SJSA1 (cell line): ENCODE measurements around the gene ACTR8. TPM values are rescaled to one million over a fixed set of nuclear protein-coding genes. Genes with fewer than 3 reads are reported as not detected.
A peak's percentile ranks its signal among the peaks of the same experiment; 100 is the strongest.

Source experiments
- DNase-seq, 2 experiments: peaks; one replicate each; pipeline ENCODE4 v3.0.0-alpha.2; 2015 to 2020; ENCODE audit warnings: low spot score in 2 of 2, low read depth in 1 of 2
- H3K27ac ChIP-seq: fragments of 250-450 bp; sonication (Bioruptor Pico); 2 replicates; pipeline ENCODE4 v1.5.1; 2020; ENCODE audit warnings: mild to moderate bottlenecking, moderate library complexity
- H3K27me3 ChIP-seq: fragments of 250-450 bp; sonication (Bioruptor Pico); replicated peaks from 2 replicates; pipeline ENCODE4 v1.5.1; 2020; ENCODE audit warnings: mild to moderate bottlenecking, moderate library complexity
- H3K36me3 ChIP-seq: fragments of 250-450 bp; sonication (Bioruptor Pico); 2 replicates; pipeline ENCODE4 v1.5.1; 2020; ENCODE audit warnings: mild to moderate bottlenecking
- H3K4me1 ChIP-seq: fragments of 250-450 bp; sonication (Bioruptor Pico); replicated peaks from 2 replicates; pipeline ENCODE4 v1.6.1; 2021; ENCODE audit warnings: mild to moderate bottlenecking
- H3K4me3 ChIP-seq: fragments of 250-450 bp; sonication (Bioruptor Pico); 2 replicates; pipeline ENCODE4 v1.5.1; 2020; ENCODE audit warnings: mild to moderate bottlenecking
- H3K9me3 ChIP-seq: fragments of 250-450 bp; sonication (Bioruptor Pico); replicated peaks from 2 replicates; pipeline ENCODE4 v1.5.1; 2020; ENCODE audit warnings: mild to moderate bottlenecking
- total RNA-seq: library from RNA; depleted of rRNA; stranded (reverse); fragments of >200 nt; shearing (Covaris generic); gene quantifications from 2 replicates; pipeline ENCODE4 v1.2.3, GENCODE V29; 2014

Gene ACTR8
- total RNA-seq, 1 experiment from 2014 or later, result 21.4 TPM

GRCh38 chr3:53850895-53851294 is 31.1 kb downstream of the ACTR8 start:
- H3K36me3 ChIP-seq, result no peaks in the 10 kb centered on the region
- H3K4me3 ChIP-seq, result no peak overlapping the region
- H3K9me3 ChIP-seq, result no peaks in the 10 kb centered on the region
- DNase-seq, result no peak
- H3K27ac ChIP-seq, result no peak overlapping the region
- peaks cover 8% of the 10 kb centered on the region for H3K4me1 ChIP-seq
- H3K27me3 ChIP-seq, result peaks cover 20% of the 10 kb centered on the region

GRCh38 chr3:53849916-53850315 is 32.0 kb downstream of the ACTR8 start:
- DNase-seq, result no peak
- peaks cover 11% of the 10 kb centered on the region for H3K4me1 ChIP-seq
- no peak overlapping the region for H3K4me3 ChIP-seq
- no peaks in the 10 kb centered on the region for H3K36me3 ChIP-seq
- no peaks in the 10 kb centered on the region for H3K9me3 ChIP-seq
- H3K27me3 ChIP-seq, result peaks cover 30% of the 10 kb centered on the region
- no peak overlapping the region for H3K27ac ChIP-seq

GRCh38 chr3:53846851-53847155 is 35.1 kb downstream of the ACTR8 start:
- Histone ChIP-seq H3K27me3 (peaks cover 34% of the 10 kb centered on the region), H3K27ac (no peak overlapping the region), H3K4me1 (peaks cover 11% of the 10 kb centered on the region), H3K36me3 (no peaks in the 10 kb centered on the region), H3K9me3 (no peaks in the 10 kb centered on the region), H3K4me3 (no peak overlapping the region)
- DNase-seq, result no peak

- peak in 1 of 2 experiments; percentile 2 for DNase-seq
- Histone ChIP-seq H3K27ac (no peak within 1 kb of the TSS), H3K4me3 (peak within 1 kb of the TSS; percentile 36), H3K36me3 (no peaks in the 10 kb centered on the region), H3K4me1 (peaks cover 11% of the 10 kb centered on the region), H3K27me3 (peaks cover 34% of the 10 kb centered on the region), H3K9me3 (no peaks in the 10 kb centered on the region)
Measured at GRCh38 chr3:53846134-53846850, 35.7 kb downstream of the ACTR8 start, which contains the start of the genes CHDH and IL17RB. TSS of gene CHDH (minus strand) at chr3:53846419. CDS start at chr3:53824008, 22,411 bp downstream. TSS of gene IL17RB (plus strand) at chr3:53846568. CDS start at chr3:53846589, 21 bp downstream.

GRCh38 chr3:53845881-53846133 is 36.1 kb downstream of the ACTR8 start:
- H3K4me1 ChIP-seq, result peaks cover 11% of the 10 kb centered on the region
- H3K4me3 ChIP-seq, result peak overlapping the region; percentile 36
- DNase-seq, result no peak
- H3K27ac ChIP-seq, result no peak overlapping the region
- no peaks in the 10 kb centered on the region for H3K36me3 ChIP-seq
- no peaks in the 10 kb centered on the region for H3K9me3 ChIP-seq
- H3K27me3 ChIP-seq, result peaks cover 34% of the 10 kb centered on the region

- H3K9me3 ChIP-seq, result no peaks in the 10 kb centered on the region
- H3K27me3 ChIP-seq, result peaks cover 34% of the 10 kb centered on the region
- DNase-seq, result peak in 1 of 2 experiments; percentile 3
Measured at GRCh38 chr3:53845103-53845880, 36.7 kb downstream of the ACTR8 start.

GRCh38 chr3:53844262-53845102 is 37.5 kb downstream of the ACTR8 start:
- no peak for DNase-seq
- Histone ChIP-seq H3K9me3 (no peaks in the 10 kb centered on the region), H3K4me3 (no peak overlapping the region)

More at GRCh38 chr3:53845103-53845880, 36.7 kb downstream of the ACTR8 start:
- peaks cover 11% of the 10 kb centered on the region for H3K4me1 ChIP-seq
- no peaks in the 10 kb centered on the region for H3K36me3 ChIP-seq
- peak overlapping the region; percentile 36 for H3K4me3 ChIP-seq
- H3K27ac ChIP-seq, result no peak overlapping the region

GRCh38 chr3:53843195-53844177 is 38.5 kb downstream of the ACTR8 start:
- H3K4me3 ChIP-seq, result no peak overlapping the region
- peaks cover 34% of the 10 kb centered on the region for H3K27me3 ChIP-seq
- H3K27ac ChIP-seq, result no peak overlapping the region
- no peaks in the 10 kb centered on the region for H3K36me3 ChIP-seq
- DNase-seq, result no peak
- H3K9me3 ChIP-seq, result no peaks in the 10 kb centered on the region
- peaks cover 11% of the 10 kb centered on the region for H3K4me1 ChIP-seq

More at GRCh38 chr3:53844262-53845102, 37.5 kb downstream of the ACTR8 start:
- H3K27me3 ChIP-seq, result peaks cover 34% of the 10 kb centered on the region
- no peak overlapping the region for H3K27ac ChIP-seq
- H3K4me1 ChIP-seq, result peaks cover 11% of the 10 kb centered on the region
- H3K36me3 ChIP-seq, result no peaks in the 10 kb centered on the region

GRCh38 chr3:53842436-53843194 is 39.3 kb downstream of the ACTR8 start:
- Histone ChIP-seq H3K4me3 (no peak overlapping the region), H3K27ac (no peak overlapping the region), H3K27me3 (peaks cover 31% of the 10 kb centered on the region), H3K9me3 (no peaks in the 10 kb centered on the region), H3K36me3 (no peaks in the 10 kb centered on the region), H3K4me1 (peaks cover 11% of the 10 kb centered on the region)
- no peak for DNase-seq

GRCh38 chr3:53841296-53841695 is 40.7 kb downstream of the ACTR8 start:
- H3K9me3 ChIP-seq, result no peaks in the 10 kb centered on the region
- peaks cover 8% of the 10 kb centered on the region for H3K4me1 ChIP-seq
- DNase-seq, result no peak
- no peaks in the 10 kb centered on the region for H3K36me3 ChIP-seq
- no peak overlapping the region for H3K27ac ChIP-seq
- H3K4me3 ChIP-seq, result no peak overlapping the region
- H3K27me3 ChIP-seq, result peaks cover 18% of the 10 kb centered on the region

GRCh38 chr3:53837331-53837730 is 44.6 kb downstream of the ACTR8 start:
- no peak overlapping the region for H3K27ac ChIP-seq
- no peaks in the 10 kb centered on the region for H3K27me3 ChIP-seq
- no peaks in the 10 kb centered on the region for H3K9me3 ChIP-seq
- no peaks in the 10 kb centered on the region for H3K4me1 ChIP-seq
- no peak for DNase-seq
- H3K36me3 ChIP-seq, result no peaks in the 10 kb centered on the region
- H3K4me3 ChIP-seq, result no peak overlapping the region

- DNase-seq, result no peak
- H3K9me3 ChIP-seq, result no peaks in the 10 kb centered on the region
- no peaks in the 10 kb centered on the region for H3K4me1 ChIP-seq
- H3K27me3 ChIP-seq, result no peaks in the 10 kb centered on the region
- no peaks in the 10 kb centered on the region for H3K36me3 ChIP-seq
- H3K4me3 ChIP-seq, result no peak overlapping the region
- no peak overlapping the region for H3K27ac ChIP-seq
Measured at GRCh38 chr3:53836084-53836872, 45.7 kb downstream of the ACTR8 start.
